GM23338 (cell line): ENCODE measurements around the gene GFRA1. TPM values are rescaled to one million over a fixed set of nuclear protein-coding genes. Genes with fewer than 3 reads are reported as not detected.

ENCODE experiments used
- ATAC-seq: fragments of 200-7000 bp; cut with Tn5 transposase; 3 replicates; pipeline ENCODE4 v1.9.1; 2020
- DNase-seq: peaks from one replicate; pipeline ENCODE4 v3.0.0-alpha.2; 2015; ENCODE audit warnings: low spot score
- H2AFZ ChIP-seq: fragments of 200-600 bp; sonication (generic); 2 replicates; pipeline ENCODE4 v1.8.0; 2016; ENCODE audit warnings: antibody characterized with exemption, mild to moderate bottlenecking, moderate library complexity
- H3F3A ChIP-seq: fragments of 200-600 bp; sonication (generic); replicated peaks from 2 replicates; pipeline ENCODE4 v1.8.0; 2017; ENCODE audit warnings: antibody characterized with exemption, mixed run types, low read depth
- H3K27ac ChIP-seq: fragments of 200-600 bp; sonication (generic); 2 replicates; pipeline ENCODE4 v1.6.1; 2016; ENCODE audit warnings: low read depth
- H3K27me3 ChIP-seq: fragments of 200-600 bp; sonication (generic); 2 replicates; pipeline ENCODE4 v1.8.0; 2016; ENCODE audit warnings: mild to moderate bottlenecking, mixed run types, moderate library complexity; ENCODE audit not compliant: insufficient read depth
- H3K36me3 ChIP-seq: fragments of 200-600 bp; sonication (generic); 2 replicates; pipeline ENCODE4 v1.8.0; 2016; ENCODE audit warnings: mild to moderate bottlenecking; ENCODE audit not compliant: insufficient read depth
- H3K4me1 ChIP-seq: fragments of 200-600 bp; sonication (generic); 2 replicates; pipeline ENCODE4 v1.8.0; 2016; ENCODE audit warnings: mild to moderate bottlenecking, moderate library complexity; ENCODE audit not compliant: insufficient read depth
- H3K4me2 ChIP-seq: fragments of 200-600 bp; sonication (generic); 2 replicates; pipeline ENCODE4 v1.7.1; 2017; ENCODE audit warnings: mixed run types
- H3K4me3 ChIP-seq: fragments of 200-600 bp; sonication (generic); 2 replicates; pipeline ENCODE4 v1.6.1; 2016; ENCODE audit warnings: mixed run types
- H3K79me2 ChIP-seq: fragments of 200-600 bp; sonication (generic); replicated peaks from 2 replicates; pipeline ENCODE4 v1.8.0; 2017; ENCODE audit warnings: mild to moderate bottlenecking; ENCODE audit not compliant: insufficient read depth
- H3K9me2 ChIP-seq: fragments of 200-600 bp; sonication (generic); 2 replicates; pipeline ENCODE4 v1.8.0; 2017; ENCODE audit not compliant: insufficient read depth
- H4K20me1 ChIP-seq: fragments of 200-600 bp; sonication (generic); replicated peaks from 2 replicates; pipeline ENCODE4 v1.8.0; 2017; ENCODE audit warnings: mild to moderate bottlenecking; ENCODE audit not compliant: insufficient read depth
- H3K27ac Mint-ChIP-seq: 2 replicates; pipeline ENCODE4 v1.8.0; 2020; ENCODE audit warnings: inconsistent platforms, mild to moderate bottlenecking, moderate library complexity, mixed read lengths
- H3K27me3 Mint-ChIP-seq: 3 replicates; pipeline ENCODE4 v1.8.0; 2022; ENCODE audit warnings: low read depth, mild to moderate bottlenecking, moderate library complexity, mixed read lengths, inconsistent platforms; ENCODE audit not compliant: insufficient read depth, poor library complexity
- H3K36me3 Mint-ChIP-seq: 3 replicates; pipeline ENCODE4 v1.8.0; 2021; ENCODE audit warnings: low read depth, mild to moderate bottlenecking, inconsistent platforms, moderate library complexity, mixed read lengths
- H3K4me1 Mint-ChIP-seq: 3 replicates; pipeline ENCODE4 v1.8.0; 2020; ENCODE audit warnings: mild to moderate bottlenecking, inconsistent platforms, mixed read lengths
- H3K4me3 Mint-ChIP-seq: 3 replicates; pipeline ENCODE4 v1.8.0; 2021; ENCODE audit warnings: moderate library complexity, mild to moderate bottlenecking, inconsistent platforms, mixed read lengths
- H3K9me3 Mint-ChIP-seq: 3 replicates; pipeline ENCODE4 v1.8.0; 2020; ENCODE audit warnings: moderate library complexity, mild to moderate bottlenecking, inconsistent platforms, mixed read lengths
- CREB1 ChIP-seq: fragments of 250-450 bp; sonication (Bioruptor Pico); IDR thresholded peaks from 2 replicates; pipeline ENCODE4 v1.5.0; 2020; ENCODE audit warnings: low read depth, mild to moderate bottlenecking, moderate library complexity
- CTCF ChIP-seq, 2 experiments: fragments of 200-600 bp in 1 of 2; sonication (generic) in 1 of 2; conservative IDR thresholded peaks; 2 replicates each; pipeline versions ENCODE4 v1.5.1 to v1.6.1; 2016 to 2017; ENCODE audit warnings: antibody characterized with exemption in 2 of 2, low read depth in 2 of 2, mild to moderate bottlenecking in 2 of 2, moderate library complexity in 1 of 2
- EZH2 ChIP-seq: fragments of 200-600 bp; sonication (generic); IDR thresholded peaks from one replicate; pipeline ENCODE4 v1.8.0; 2017; ENCODE audit warnings: antibody characterized with exemption, mild to moderate bottlenecking, low read depth; ENCODE audit not compliant: unreplicated experiment
- JUNB ChIP-seq: IDR thresholded peaks from one replicate; pipeline ENCODE4 v1.6.1; 2016; ENCODE audit warnings: antibody characterized with exemption; ENCODE audit not compliant: unreplicated experiment
- NANOG ChIP-seq: IDR thresholded peaks from 2 replicates; pipeline ENCODE4 v1.6.1; 2016; ENCODE audit warnings: antibody characterized with exemption, borderline replicate concordance
- POLR2AphosphoS5 ChIP-seq: IDR thresholded peaks from 2 replicates; pipeline ENCODE4 v1.6.1; 2016; ENCODE audit warnings: antibody characterized with exemption, low read depth
- ZNF114 ChIP-seq: fragments of 250-450 bp; sonication (Bioruptor Pico); IDR thresholded peaks from 2 replicates; pipeline ENCODE4 v1.5.0; 2020; ENCODE audit warnings: mild to moderate bottlenecking, moderate library complexity
- polyA plus RNA-seq: library from polyadenylated mRNA; unstranded; fragments of >200 nt; fragmentation: Nextera tagmentation; extraction: Ambion mirVana; gene quantifications from 2 replicates; pipeline ENCODE4 v1.2.1, GENCODE V29; 2016
- total RNA-seq: library from RNA; depleted of rRNA; stranded (reverse); fragments of >200 nt; shearing (Covaris generic); gene quantifications from 2 replicates; pipeline ENCODE4 v1.2.3, GENCODE V29; 2014
- TF ChIP-seq, protein P1 (sequence below): IDR thresholded peaks from 2 replicates; pipeline ENCODE4 v1.6.1; 2016; ENCODE audit warnings: antibody characterized with exemption

Gene GFRA1
- total and polyA plus RNA-seq, 2 experiments from 2014 or later = 1.4 to 2.8 TPM

DNA sequence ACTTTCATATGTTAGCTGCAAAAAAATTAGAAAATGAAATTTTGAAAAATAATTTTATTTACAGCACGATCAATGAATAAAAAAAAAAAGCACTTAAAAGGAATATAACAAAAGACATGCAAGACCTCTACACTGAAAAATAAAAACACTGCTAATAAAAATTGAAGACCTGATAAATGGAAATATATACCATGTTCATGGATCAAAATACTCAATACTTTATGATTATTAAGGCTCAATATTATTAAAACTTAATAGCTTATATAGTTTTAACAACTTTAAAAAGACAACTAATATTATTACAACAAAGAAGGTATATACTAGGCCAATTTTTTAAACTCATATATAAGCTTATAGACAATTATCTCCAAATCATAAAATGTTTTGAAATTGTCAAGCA is 143.0 kb downstream of the GFRA1 start (continued):
- TF ChIP-seq, protein P1, sequence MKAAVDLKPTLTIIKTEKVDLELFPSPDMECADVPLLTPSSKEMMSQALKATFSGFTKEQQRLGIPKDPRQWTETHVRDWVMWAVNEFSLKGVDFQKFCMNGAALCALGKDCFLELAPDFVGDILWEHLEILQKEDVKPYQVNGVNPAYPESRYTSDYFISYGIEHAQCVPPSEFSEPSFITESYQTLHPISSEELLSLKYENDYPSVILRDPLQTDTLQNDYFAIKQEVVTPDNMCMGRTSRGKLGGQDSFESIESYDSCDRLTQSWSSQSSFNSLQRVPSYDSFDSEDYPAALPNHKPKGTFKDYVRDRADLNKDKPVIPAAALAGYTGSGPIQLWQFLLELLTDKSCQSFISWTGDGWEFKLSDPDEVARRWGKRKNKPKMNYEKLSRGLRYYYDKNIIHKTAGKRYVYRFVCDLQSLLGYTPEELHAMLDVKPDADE = no peak

DNA sequence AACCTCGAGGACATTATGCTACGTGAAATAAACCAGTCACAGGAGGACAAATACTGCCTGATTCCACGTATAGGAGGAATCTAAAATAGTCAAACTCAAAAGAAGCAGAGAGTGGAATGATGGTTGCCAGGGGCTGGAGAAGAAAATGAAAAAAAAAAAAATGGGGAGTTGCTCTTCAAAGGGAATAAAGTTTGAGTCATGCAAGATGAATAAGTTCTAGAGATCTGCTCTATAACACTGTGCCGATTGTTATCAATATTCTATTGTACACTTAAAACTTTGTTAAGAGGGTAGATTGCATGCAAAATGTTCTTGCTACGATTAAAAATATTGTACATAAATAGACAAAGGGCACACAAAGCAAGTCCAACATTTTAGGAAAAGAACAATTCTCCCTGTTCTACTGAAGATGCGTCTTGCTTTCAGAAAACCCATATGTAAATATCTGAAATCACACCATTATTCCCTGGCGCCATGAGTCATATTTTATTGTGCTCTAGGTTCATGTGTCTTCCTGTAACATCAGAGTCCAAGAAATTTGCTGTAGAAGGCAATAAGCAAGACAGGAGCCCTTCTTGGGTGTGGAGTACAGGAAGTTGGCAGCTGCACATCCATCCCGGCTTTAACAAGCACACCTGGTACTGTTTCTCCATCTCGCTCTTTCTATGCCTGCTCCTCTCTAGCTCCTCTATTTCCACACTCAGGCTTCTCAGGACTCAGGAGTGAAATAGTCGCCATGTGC is 145.9 kb downstream of the GFRA1 start:
- Histone ChIP-seq H2AFZ (no peak overlapping the region), H3F3A (no peaks in the 10 kb centered on the region), H4K20me1 (no peaks in the 10 kb centered on the region), H3K36me3 (no peaks in the 10 kb centered on the region), H3K4me2 (no peak overlapping the region), H3K27ac (no peak overlapping the region), H3K4me3 (no peak overlapping the region), H3K4me1 (no peaks in the 10 kb centered on the region), H3K9me2 (no peaks in the 10 kb centered on the region; the same call in 1 of the 2 replicates), H3K79me2 (no peaks in the 10 kb centered on the region), H3K27me3 (no peaks in the 10 kb centered on the region)
- Mint-ChIP-seq H3K27me3 (peaks cover 2% of the 10 kb centered on the region), H3K9me3 (no peaks in the 10 kb centered on the region), H3K4me1 (peaks cover 11% of the 10 kb centered on the region; the same call in 2 of the 3 replicates), H3K27ac (no peak overlapping the region), H3K4me3 (no peak overlapping the region), H3K36me3 (no peaks in the 10 kb centered on the region)
- ATAC-seq = no peak
- TF ChIP-seq ZNF114 (CRISPR knock-in tag) (no peak), JUNB (no peak), NANOG (no peak), CREB1 (CRISPR knock-in tag) (no peak), EZH2 (no peak), POLR2AphosphoS5 (no peak), CTCF (conservative IDR thresholded peaks at IDR 0.05; ENCODE audit: low read depth in 2 of 2) (no peak)
- TF ChIP-seq, protein P1 = no peak
- no peak for DNase-seq

DNA sequence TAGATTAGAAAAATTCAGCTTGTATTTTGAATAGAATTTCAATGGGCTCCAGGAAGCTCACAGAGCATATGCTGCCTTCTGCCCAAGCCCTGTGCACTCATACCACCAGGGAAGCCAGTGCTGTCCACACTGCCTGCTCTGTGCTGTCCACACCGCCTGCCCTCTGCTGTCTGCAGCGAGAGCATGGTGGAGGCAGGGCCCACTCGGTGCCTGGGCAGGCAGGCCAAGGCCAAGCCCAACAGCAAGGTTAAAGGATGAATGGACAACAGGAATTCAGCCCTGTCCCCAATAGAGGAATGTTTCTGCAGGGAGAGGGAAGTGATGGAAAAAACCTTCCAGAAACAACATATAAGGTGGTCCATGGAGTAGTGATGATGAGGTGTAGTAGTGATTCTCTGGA is 146.8 kb downstream of the GFRA1 start:
- Mint-ChIP-seq H3K27me3 (peaks cover 2% of the 10 kb centered on the region), H3K9me3 (no peaks in the 10 kb centered on the region), H3K4me1 (peaks cover 12% of the 10 kb centered on the region), H3K27ac (no peak overlapping the region), H3K36me3 (no peaks in the 10 kb centered on the region), H3K4me3 (no peak overlapping the region)
- Histone ChIP-seq H4K20me1 (no peaks in the 10 kb centered on the region), H3K4me2 (no peak overlapping the region), H3K27ac (no peak overlapping the region), H2AFZ (no peak overlapping the region), H3K4me3 (no peak overlapping the region), H3K36me3 (no peaks in the 10 kb centered on the region), H3K79me2 (no peaks in the 10 kb centered on the region), H3K4me1 (no peaks in the 10 kb centered on the region), H3K9me2 (no peaks in the 10 kb centered on the region; the same call in 1 of the 2 replicates), H3K27me3 (no peaks in the 10 kb centered on the region), H3F3A (no peaks in the 10 kb centered on the region)
- ATAC-seq = no peak
- DNase-seq = no peak
- TF ChIP-seq CTCF (conservative IDR thresholded peaks at IDR 0.05; ENCODE audit: low read depth in 2 of 2) (no peak), CREB1 (CRISPR knock-in tag) (no peak)
